ENCODE data around the gene TSTD2. TPM values are rescaled to one million over a fixed set of nuclear protein-coding genes. Genes with fewer than 3 reads are reported as not detected.
A peak's percentile ranks its signal among the peaks of the same experiment; 100 is the strongest.

Gene TSTD2
- total RNA-seq, 6 donors from 2014 or later: 10.4 to 26.0 (median 21.0) TPM

GRCh38 chr9:97601228-97601898, 31.8 kb downstream of the TSTD2 start:
- ATAC-seq (ENCODE audit: low FRiP score in 2 of 2) (no peak), DNase-seq (no peak)
- Histone ChIP-seq H3K36me3 (peaks cover 31 to 66% (median 50%) of the 10 kb centered on the region in 4 donors), H3K27me3 (no peaks in the 10 kb centered on the region), H3K4me1 (peaks cover 0 to 8% (median 6%) of the 10 kb centered on the region in 4 donors), H3K4me3 (no peak overlapping the region), H3K27ac (no peak overlapping the region), H3K9me3 (no peaks in the 10 kb centered on the region)
- TF ChIP-seq POLR2AphosphoS5 (IDR thresholded peaks at IDR 0.05): no peak
- WGBS, 2 donors: 96 to 98% methylated on average over 7 of the region's 7 CpGs

- no peak for DNase-seq
- Histone ChIP-seq H3K4me1 (peaks cover 0 to 8% (median 6%) of the 10 kb centered on the region in 4 donors), H3K36me3 (peaks cover 31 to 59% (median 48%) of the 10 kb centered on the region in 4 donors), H3K4me3 (no peak overlapping the region), H3K27me3 (no peaks in the 10 kb centered on the region), H3K9me3 (no peaks in the 10 kb centered on the region), H3K27ac (no peak overlapping the region)
- no peak for ATAC-seq (ENCODE audit: low FRiP score in 2 of 2)
- TF ChIP-seq POLR2A (IDR thresholded peaks at IDR 0.05): no peak
- no peak for TF ChIP-seq POLR2AphosphoS5 (IDR thresholded peaks at IDR 0.05)
- no peak for TF ChIP-seq EP300 (IDR thresholded peaks at IDR 0.05)
- no peak for TF ChIP-seq CTCF (IDR thresholded peaks at IDR 0.05)
- WGBS, 2 donors: 93 to 95% methylated on average over 7 to 8 of the region's 8 CpGs
These were observed 32.5 kb downstream of the TSTD2 start for GRCh38 chr9:97600531-97601227.

- H3K27me3 ChIP-seq: no peaks in the 10 kb centered on the region
- DNase-seq (no peak), ATAC-seq (ENCODE audit: low FRiP score in 2 of 2) (no peak)
- no peak overlapping the region for H3K4me3 ChIP-seq
- peaks cover 19 to 46% (median 35%) of the 10 kb centered on the region in 4 donors for H3K36me3 ChIP-seq
- TF ChIP-seq EP300 (IDR thresholded peaks at IDR 0.05) (no peak), CTCF (IDR thresholded peaks at IDR 0.05) (no peak), POLR2A (IDR thresholded peaks at IDR 0.05) (no peak), POLR2AphosphoS5 (IDR thresholded peaks at IDR 0.05) (no peak)
- H3K4me1 ChIP-seq: peaks cover 0 to 8% (median 6%) of the 10 kb centered on the region in 4 donors
- no peak overlapping the region for H3K27ac ChIP-seq
- no peaks in the 10 kb centered on the region for H3K9me3 ChIP-seq
- WGBS, 2 donors: 82 to 83% methylated on average over 7 of the region's 7 CpGs
These were observed 33.8 kb downstream of the TSTD2 start for GRCh38 chr9:97599314-97599846.

- peak; percentile 82 to 89 for ATAC-seq (ENCODE audit: low FRiP score in 2 of 2)
These were observed 34.5 kb downstream of the TSTD2 start for GRCh38 chr9:97598461-97599288.

More at GRCh38 chr9:97598461-97599288, 34.5 kb downstream of the TSTD2 start:
- H3K9me3 ChIP-seq: no peaks in the 10 kb centered on the region
- H3K27me3 ChIP-seq: no peaks in the 10 kb centered on the region
- WGBS, 2 donors: 25 to 35% methylated on average over 11 of the region's 11 CpGs
- H3K27ac ChIP-seq: no peak overlapping the region
- peaks cover 17 to 39% (median 32%) of the 10 kb centered on the region in 4 donors for H3K36me3 ChIP-seq
- peak in 1 of 2 donors; percentile 76 for DNase-seq
- H3K4me1 ChIP-seq: peaks cover 0 to 8% (median 6%) of the 10 kb centered on the region in 4 donors
- TF ChIP-seq CTCF (IDR thresholded peaks at IDR 0.05) (peak; percentile 58 to 80 (median 69)), POLR2AphosphoS5 (IDR thresholded peaks at IDR 0.05) (no peak)
- no peak overlapping the region for H3K4me3 ChIP-seq
